GM23338 (cell line): ENCODE data around the gene INTS6L. TPM values are rescaled to one million over a fixed set of nuclear protein-coding genes. Genes with fewer than 3 reads are reported as not detected.
"Not testable (repeated sequence)": the region's sequence is repeated elsewhere in the genome, so short reads cannot be mapped to it uniquely, and the experiment has no call there.

Experiments used
- ATAC-seq: fragments of 200-7000 bp; cut with Tn5 transposase; 3 replicates; pipeline ENCODE4 v1.9.1; 2020
- DNase-seq: peaks from one replicate; pipeline ENCODE4 v3.0.0-alpha.2; 2015; ENCODE audit warnings: low spot score
- H2AFZ ChIP-seq: fragments of 200-600 bp; sonication (generic); 2 replicates; pipeline ENCODE4 v1.8.0; 2016; ENCODE audit warnings: antibody characterized with exemption, mild to moderate bottlenecking, moderate library complexity
- H3F3A ChIP-seq: fragments of 200-600 bp; sonication (generic); replicated peaks from 2 replicates; pipeline ENCODE4 v1.8.0; 2017; ENCODE audit warnings: antibody characterized with exemption, mixed run types, low read depth
- H3K27ac ChIP-seq: fragments of 200-600 bp; sonication (generic); 2 replicates; pipeline ENCODE4 v1.6.1; 2016; ENCODE audit warnings: low read depth
- H3K27me3 ChIP-seq: fragments of 200-600 bp; sonication (generic); 2 replicates; pipeline ENCODE4 v1.8.0; 2016; ENCODE audit warnings: mild to moderate bottlenecking, mixed run types, moderate library complexity; ENCODE audit not compliant: insufficient read depth
- H3K36me3 ChIP-seq: fragments of 200-600 bp; sonication (generic); 2 replicates; pipeline ENCODE4 v1.8.0; 2016; ENCODE audit warnings: mild to moderate bottlenecking; ENCODE audit not compliant: insufficient read depth
- H3K4me1 ChIP-seq: fragments of 200-600 bp; sonication (generic); 2 replicates; pipeline ENCODE4 v1.8.0; 2016; ENCODE audit warnings: mild to moderate bottlenecking, moderate library complexity; ENCODE audit not compliant: insufficient read depth
- H3K4me2 ChIP-seq: fragments of 200-600 bp; sonication (generic); 2 replicates; pipeline ENCODE4 v1.7.1; 2017; ENCODE audit warnings: mixed run types
- H3K4me3 ChIP-seq: fragments of 200-600 bp; sonication (generic); 2 replicates; pipeline ENCODE4 v1.6.1; 2016; ENCODE audit warnings: mixed run types
- H3K79me2 ChIP-seq: fragments of 200-600 bp; sonication (generic); replicated peaks from 2 replicates; pipeline ENCODE4 v1.8.0; 2017; ENCODE audit warnings: mild to moderate bottlenecking; ENCODE audit not compliant: insufficient read depth
- H3K9me2 ChIP-seq: fragments of 200-600 bp; sonication (generic); 2 replicates; pipeline ENCODE4 v1.8.0; 2017; ENCODE audit not compliant: insufficient read depth
- H4K20me1 ChIP-seq: fragments of 200-600 bp; sonication (generic); replicated peaks from 2 replicates; pipeline ENCODE4 v1.8.0; 2017; ENCODE audit warnings: mild to moderate bottlenecking; ENCODE audit not compliant: insufficient read depth
- H3K27ac Mint-ChIP-seq: 2 replicates; pipeline ENCODE4 v1.8.0; 2020; ENCODE audit warnings: inconsistent platforms, mild to moderate bottlenecking, moderate library complexity, mixed read lengths
- H3K27me3 Mint-ChIP-seq: 3 replicates; pipeline ENCODE4 v1.8.0; 2022; ENCODE audit warnings: low read depth, mild to moderate bottlenecking, moderate library complexity, mixed read lengths, inconsistent platforms; ENCODE audit not compliant: insufficient read depth, poor library complexity
- H3K36me3 Mint-ChIP-seq: 3 replicates; pipeline ENCODE4 v1.8.0; 2021; ENCODE audit warnings: low read depth, mild to moderate bottlenecking, inconsistent platforms, moderate library complexity, mixed read lengths
- H3K4me1 Mint-ChIP-seq: 3 replicates; pipeline ENCODE4 v1.8.0; 2020; ENCODE audit warnings: mild to moderate bottlenecking, inconsistent platforms, mixed read lengths
- H3K4me3 Mint-ChIP-seq: 3 replicates; pipeline ENCODE4 v1.8.0; 2021; ENCODE audit warnings: moderate library complexity, mild to moderate bottlenecking, inconsistent platforms, mixed read lengths
- H3K9me3 Mint-ChIP-seq: 3 replicates; pipeline ENCODE4 v1.8.0; 2020; ENCODE audit warnings: moderate library complexity, mild to moderate bottlenecking, inconsistent platforms, mixed read lengths
- CREB1 ChIP-seq: fragments of 250-450 bp; sonication (Bioruptor Pico); IDR thresholded peaks from 2 replicates; pipeline ENCODE4 v1.5.0; 2020; ENCODE audit warnings: low read depth, mild to moderate bottlenecking, moderate library complexity
- ETS1 ChIP-seq: IDR thresholded peaks from 2 replicates; pipeline ENCODE4 v1.6.1; 2016; ENCODE audit warnings: antibody characterized with exemption
- EZH2 ChIP-seq: fragments of 200-600 bp; sonication (generic); IDR thresholded peaks from one replicate; pipeline ENCODE4 v1.8.0; 2017; ENCODE audit warnings: antibody characterized with exemption, mild to moderate bottlenecking, low read depth; ENCODE audit not compliant: unreplicated experiment
- JUNB ChIP-seq: IDR thresholded peaks from one replicate; pipeline ENCODE4 v1.6.1; 2016; ENCODE audit warnings: antibody characterized with exemption; ENCODE audit not compliant: unreplicated experiment
- NANOG ChIP-seq: IDR thresholded peaks from 2 replicates; pipeline ENCODE4 v1.6.1; 2016; ENCODE audit warnings: antibody characterized with exemption, borderline replicate concordance
- ZNF331 ChIP-seq: fragments of 250-450 bp; sonication (Bioruptor Pico); IDR thresholded peaks from 2 replicates; pipeline ENCODE4 v1.5.0; 2020; ENCODE audit warnings: low read depth, mild to moderate bottlenecking, moderate library complexity
- polyA plus RNA-seq: library from polyadenylated mRNA; unstranded; fragments of >200 nt; fragmentation: Nextera tagmentation; extraction: Ambion mirVana; gene quantifications from 2 replicates; pipeline ENCODE4 v1.2.1, GENCODE V29; 2016
- total RNA-seq: library from RNA; depleted of rRNA; stranded (reverse); fragments of >200 nt; shearing (Covaris generic); gene quantifications from 2 replicates; pipeline ENCODE4 v1.2.3, GENCODE V29; 2014
- TF ChIP-seq, protein P1 (sequence below): fragments of 250-450 bp; sonication (Bioruptor Pico); IDR thresholded peaks from 2 replicates; pipeline ENCODE4 v1.5.0; 2020; ENCODE audit warnings: mild to moderate bottlenecking, moderate library complexity

The INTS6L gene
- total and polyA plus RNA-seq, 2 experiments from 2014 or later, result 4.5 to 6.4 TPM

DNA sequence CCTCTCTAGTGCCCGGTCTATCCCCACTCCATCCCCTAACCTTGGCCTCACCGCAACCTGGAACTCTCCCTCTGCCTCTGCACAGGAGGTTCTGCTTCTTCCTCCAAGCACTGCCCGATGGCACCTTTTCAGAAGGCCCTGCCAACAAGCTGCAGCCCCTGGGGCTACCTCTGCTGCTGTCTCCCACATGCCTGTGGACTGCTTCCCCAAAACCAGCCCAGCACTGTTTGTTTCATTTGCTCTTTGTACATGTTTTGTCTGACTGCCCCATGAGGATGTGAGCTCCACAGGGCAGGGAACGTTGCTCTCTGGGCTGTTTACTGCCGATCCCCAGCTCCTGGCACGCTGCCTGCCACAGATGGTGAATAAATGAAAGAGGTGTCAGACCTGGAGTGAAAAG lies 85.4 kb downstream of the INTS6L start:
- Mint-ChIP-seq H3K9me3 (no peaks in the 10 kb centered on the region), H3K27ac (no peak overlapping the region), H3K4me3 (no peak overlapping the region), H3K36me3 (no peaks in the 10 kb centered on the region), H3K4me1 (no peaks in the 10 kb centered on the region), H3K27me3 (no peaks in the 10 kb centered on the region)
- no peak overlapping the region for H2AFZ ChIP-seq
- H3K27me3 ChIP-seq, result no peaks in the 10 kb centered on the region
- H3K79me2 ChIP-seq, result no peaks in the 10 kb centered on the region
- DNase-seq (no peak), ATAC-seq (no peak)
- H3K9me2 ChIP-seq, result no peaks in the 10 kb centered on the region
- no peak overlapping the region for H3K4me3 ChIP-seq
- TF ChIP-seq, protein P1, sequence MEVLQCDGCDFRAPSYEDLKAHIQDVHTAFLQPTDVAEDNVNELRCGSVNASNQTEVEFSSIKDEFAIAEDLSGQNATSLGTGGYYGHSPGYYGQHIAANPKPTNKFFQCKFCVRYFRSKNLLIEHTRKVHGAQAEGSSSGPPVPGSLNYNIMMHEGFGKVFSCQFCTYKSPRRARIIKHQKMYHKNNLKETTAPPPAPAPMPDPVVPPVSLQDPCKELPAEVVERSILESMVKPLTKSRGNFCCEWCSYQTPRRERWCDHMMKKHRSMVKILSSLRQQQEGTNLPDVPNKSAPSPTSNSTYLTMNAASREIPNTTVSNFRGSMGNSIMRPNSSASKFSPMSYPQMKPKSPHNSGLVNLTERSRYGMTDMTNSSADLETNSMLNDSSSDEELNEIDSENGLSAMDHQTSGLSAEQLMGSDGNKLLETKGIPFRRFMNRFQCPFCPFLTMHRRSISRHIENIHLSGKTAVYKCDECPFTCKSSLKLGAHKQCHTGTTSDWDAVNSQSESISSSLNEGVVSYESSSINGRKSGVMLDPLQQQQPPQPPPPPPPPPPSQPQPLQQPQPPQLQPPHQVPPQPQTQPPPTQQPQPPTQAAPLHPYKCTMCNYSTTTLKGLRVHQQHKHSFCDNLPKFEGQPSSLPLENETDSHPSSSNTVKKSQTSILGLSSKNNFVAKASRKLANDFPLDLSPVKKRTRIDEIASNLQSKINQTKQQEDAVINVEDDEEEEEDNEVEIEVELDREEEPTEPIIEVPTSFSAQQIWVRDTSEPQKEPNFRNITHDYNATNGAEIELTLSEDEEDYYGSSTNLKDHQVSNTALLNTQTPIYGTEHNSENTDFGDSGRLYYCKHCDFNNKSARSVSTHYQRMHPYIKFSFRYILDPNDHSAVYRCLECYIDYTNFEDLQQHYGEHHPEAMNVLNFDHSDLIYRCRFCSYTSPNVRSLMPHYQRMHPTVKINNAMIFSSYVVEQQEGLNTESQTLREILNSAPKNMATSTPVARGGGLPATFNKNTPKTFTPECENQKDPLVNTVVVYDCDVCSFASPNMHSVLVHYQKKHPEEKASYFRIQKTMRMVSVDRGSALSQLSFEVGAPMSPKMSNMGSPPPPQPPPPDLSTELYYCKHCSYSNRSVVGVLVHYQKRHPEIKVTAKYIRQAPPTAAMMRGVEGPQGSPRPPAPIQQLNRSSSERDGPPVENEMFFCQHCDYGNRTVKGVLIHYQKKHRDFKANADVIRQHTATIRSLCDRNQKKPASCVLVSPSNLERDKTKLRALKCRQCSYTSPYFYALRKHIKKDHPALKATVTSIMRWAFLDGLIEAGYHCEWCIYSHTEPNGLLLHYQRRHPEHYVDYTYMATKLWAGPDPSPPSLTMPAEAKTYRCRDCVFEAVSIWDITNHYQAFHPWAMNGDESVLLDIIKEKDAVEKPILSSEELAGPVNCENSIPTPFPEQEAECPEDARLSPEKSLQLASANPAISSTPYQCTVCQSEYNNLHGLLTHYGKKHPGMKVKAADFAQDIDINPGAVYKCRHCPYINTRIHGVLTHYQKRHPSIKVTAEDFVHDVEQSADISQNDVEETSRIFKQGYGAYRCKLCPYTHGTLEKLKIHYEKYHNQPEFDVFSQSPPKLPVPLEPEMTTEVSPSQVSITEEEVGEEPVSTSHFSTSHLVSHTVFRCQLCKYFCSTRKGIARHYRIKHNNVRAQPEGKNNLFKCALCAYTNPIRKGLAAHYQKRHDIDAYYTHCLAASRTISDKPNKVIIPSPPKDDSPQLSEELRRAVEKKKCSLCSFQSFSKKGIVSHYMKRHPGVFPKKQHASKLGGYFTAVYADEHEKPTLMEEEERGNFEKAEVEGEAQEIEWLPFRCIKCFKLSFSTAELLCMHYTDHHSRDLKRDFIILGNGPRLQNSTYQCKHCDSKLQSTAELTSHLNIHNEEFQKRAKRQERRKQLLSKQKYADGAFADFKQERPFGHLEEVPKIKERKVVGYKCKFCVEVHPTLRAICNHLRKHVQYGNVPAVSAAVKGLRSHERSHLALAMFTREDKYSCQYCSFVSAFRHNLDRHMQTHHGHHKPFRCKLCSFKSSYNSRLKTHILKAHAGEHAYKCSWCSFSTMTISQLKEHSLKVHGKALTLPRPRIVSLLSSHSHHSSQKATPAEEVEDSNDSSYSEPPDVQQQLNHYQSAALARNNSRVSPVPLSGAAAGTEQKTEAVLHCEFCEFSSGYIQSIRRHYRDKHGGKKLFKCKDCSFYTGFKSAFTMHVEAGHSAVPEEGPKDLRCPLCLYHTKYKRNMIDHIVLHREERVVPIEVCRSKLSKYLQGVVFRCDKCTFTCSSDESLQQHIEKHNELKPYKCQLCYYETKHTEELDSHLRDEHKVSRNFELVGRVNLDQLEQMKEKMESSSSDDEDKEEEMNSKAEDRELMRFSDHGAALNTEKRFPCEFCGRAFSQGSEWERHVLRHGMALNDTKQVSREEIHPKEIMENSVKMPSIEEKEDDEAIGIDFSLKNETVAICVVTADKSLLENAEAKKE, result no peak
- TF ChIP-seq EZH2 (no peak), ZNF331 (CRISPR knock-in tag) (no peak), CREB1 (CRISPR knock-in tag) (no peak), NANOG (no peak), JUNB (no peak), ETS1 (no peak)
- H3F3A ChIP-seq, result no peaks in the 10 kb centered on the region
- H3K4me1 ChIP-seq, result no peaks in the 10 kb centered on the region
- H3K27ac ChIP-seq, result no peak overlapping the region
- H3K4me2 ChIP-seq, result no peak overlapping the region
- H3K36me3 ChIP-seq, result no peaks in the 10 kb centered on the region
- no peaks in the 10 kb centered on the region for H4K20me1 ChIP-seq

DNA sequence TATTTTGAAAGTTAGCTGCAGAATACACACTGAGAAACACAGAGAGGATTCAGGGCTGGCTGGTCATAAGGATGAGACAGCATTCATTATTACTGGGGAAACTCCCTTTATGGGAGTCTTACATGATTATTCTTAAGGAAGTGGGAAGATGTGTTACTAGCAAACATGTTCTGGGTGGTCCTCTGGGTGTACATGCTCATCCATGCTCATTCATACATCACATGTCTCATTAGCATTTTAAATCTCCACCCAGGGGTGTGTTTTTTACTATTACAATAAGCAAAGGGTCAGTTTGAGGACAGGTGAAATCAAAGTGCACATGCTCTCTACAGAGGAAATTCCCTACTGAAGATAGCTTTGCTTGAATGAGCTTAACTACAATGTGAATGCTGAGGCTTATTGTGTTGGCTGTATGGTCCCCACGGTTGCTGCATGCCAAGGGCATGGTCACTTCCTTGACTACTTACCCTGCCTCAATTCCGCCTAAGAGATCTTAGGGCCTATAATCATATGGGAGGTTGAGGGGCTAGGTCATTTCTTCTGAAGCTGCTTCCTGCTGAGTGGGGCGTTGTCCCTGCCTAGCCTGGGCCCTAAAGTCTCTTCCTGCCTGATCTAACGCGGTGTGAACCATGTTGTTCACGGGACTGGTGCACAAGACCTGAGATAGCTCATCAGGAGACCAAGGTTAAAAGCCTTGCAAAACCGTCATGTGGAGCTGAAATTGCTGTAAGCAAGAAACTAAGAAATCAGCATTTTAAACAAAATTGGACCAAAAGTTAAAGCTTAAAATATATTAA lies 104.1 kb downstream of the INTS6L start:
- ATAC-seq, H3K4me3 Mint-ChIP-seq, H3K36me3 Mint-ChIP-seq, H3K36me3 ChIP-seq, H3K27ac ChIP-seq, H3K27me3 Mint-ChIP-seq, DNase-seq, H3K4me2 ChIP-seq, H3K4me1 Mint-ChIP-seq, H3K9me2 ChIP-seq, H3K4me1 ChIP-seq, H3K27me3 ChIP-seq, H3K27ac Mint-ChIP-seq, H4K20me1 ChIP-seq, H3K9me3 Mint-ChIP-seq, H3K79me2 ChIP-seq, H2AFZ ChIP-seq, H3K4me3 ChIP-seq, H3F3A ChIP-seq: not testable (repeated sequence)
